B cell (primary cell): ENCODE results near the gene LUC7L. TPM values are rescaled to one million over a fixed set of nuclear protein-coding genes. Genes with fewer than 3 reads are reported as not detected.

Experiments used
- ATAC-seq: fragments of 200-7000 bp; cut with Tn5 transposase; one replicate; pipeline ENCODE4 v1.10.0; 2021; ENCODE audit warnings: low read depth, mild to moderate bottlenecking, moderate number of reproducible peaks, moderate library complexity
- CTCF ChIA-PET: fragments of 350-600 bp; sonication (Branson Sonifier 250); formaldehyde crosslinking; loops from one replicate; lab custom pipeline; 2021; ENCODE audit warnings: antibody characterized with exemption, inconsistent platforms; lab: Charles Lee
- POLR2A ChIA-PET: fragments of 350-600 bp; sonication (Branson Sonifier 250); formaldehyde crosslinking; loops from one replicate; lab custom pipeline; 2021; ENCODE audit warnings: antibody characterized with exemption; lab: Charles Lee
- DNase-seq: peaks from one replicate; pipeline ENCODE4 v3.0.0; 2013
- H2AFZ ChIP-seq: 2 replicates; pipeline ENCODE4 v1.6.1; 2012; ENCODE audit warnings: mild to moderate bottlenecking, low read depth, low read length; ENCODE audit not compliant: insufficient read depth, poor library complexity, severe bottlenecking
- H3K27ac ChIP-seq, 2 donors: 1 replicate in 1 of 2; 2 replicates in 1 of 2; pipeline ENCODE4 v1.5.1; 2012 to 2013; ENCODE audit warnings: low read length in 2 of 2, mild to moderate bottlenecking in 2 of 2, moderate library complexity in 1 of 2
- H3K27me3 ChIP-seq, 4 experiments: fragments of 200-600 bp in 1 of 4; sonication (generic) in 1 of 4; replicated peaks in 1 of 4; 1 replicate in 2 of 4; 2 replicates in 2 of 4; pipeline versions ENCODE4 v1.6.1 to v1.7.0; 2013 to 2016; ENCODE audit warnings: low read length in 3 of 4, mild to moderate bottlenecking in 2 of 4, mixed read lengths in 1 of 4, moderate library complexity in 1 of 4; ENCODE audit not compliant: insufficient read depth in 4 of 4, control insufficient read depth in 3 of 4; ENCODE audit errors: control extremely low read depth in 1 of 4
- H3K36me3 ChIP-seq, 2 experiments: replicated peaks in 1 of 2; 1 replicate in 1 of 2; 2 replicates in 1 of 2; pipeline versions ENCODE4 v1.6.1 to v1.7.1; 2013; ENCODE audit warnings: low read length in 1 of 2; ENCODE audit not compliant: insufficient read depth in 2 of 2, control insufficient read depth in 1 of 2; ENCODE audit errors: control extremely low read depth in 1 of 2, extremely low read depth in 1 of 2
- H3K4me1 ChIP-seq, 2 donors: fragments of 200-600 bp in 1 of 2; sonication (generic) in 1 of 2; 1 replicate in 1 of 2; 2 replicates in 1 of 2; pipeline versions ENCODE4 v1.5.1 to v1.6.1; 2013 to 2017; ENCODE audit warnings: low read length in 2 of 2; ENCODE audit not compliant: control insufficient read depth in 2 of 2, insufficient read depth in 2 of 2
- H3K4me2 ChIP-seq: replicated peaks from 2 replicates; pipeline ENCODE3; 2012; ENCODE audit warnings: mild to moderate bottlenecking, low read depth, low read length; ENCODE audit not compliant: poor library complexity, severe bottlenecking
- H3K4me3 ChIP-seq, 5 experiments: fragments of 200-600 bp in 1 of 5; sonication (generic) in 1 of 5; 1 replicate in 3 of 5; 2 replicates in 2 of 5; pipeline versions ENCODE4 v1.5.1 to v1.7.0; 2011 to 2016; ENCODE audit warnings: low read length in 4 of 5, mild to moderate bottlenecking in 4 of 5, low read depth in 2 of 5, control low read depth in 1 of 5, moderate library complexity in 1 of 5; ENCODE audit not compliant: insufficient read depth in 1 of 5; ENCODE audit errors: control extremely low read depth in 1 of 5, extremely low read depth in 1 of 5
- H3K79me2 ChIP-seq: fragments of 200-600 bp; sonication (generic); one replicate; pipeline ENCODE4 v1.6.0; 2016; ENCODE audit warnings: low read length; ENCODE audit not compliant: control insufficient read depth, insufficient read depth
- H3K9ac ChIP-seq: fragments of 200-600 bp; sonication (generic); 2 replicates; pipeline ENCODE4 v1.6.1; 2017; ENCODE audit warnings: mild to moderate bottlenecking, low read length, moderate library complexity
- H3K9me3 ChIP-seq, 3 donors: one replicate each; pipeline versions ENCODE4 v1.6.1 to v1.7.1; 2013; ENCODE audit warnings: low read length in 2 of 3; ENCODE audit not compliant: control insufficient read depth in 2 of 3, insufficient read depth in 1 of 3; ENCODE audit errors: control extremely low read depth in 1 of 3
- H4K20me1 ChIP-seq: 2 replicates; pipeline ENCODE4 v1.6.0; 2012; ENCODE audit warnings: mild to moderate bottlenecking, low read length; ENCODE audit not compliant: insufficient read depth, control insufficient read depth, poor library complexity, severe bottlenecking
- H3K27ac Mint-ChIP-seq: one replicate; pipeline ENCODE4 v1.8.0; 2021; ENCODE audit warnings: mixed read lengths
- H3K27me3 Mint-ChIP-seq: one replicate; pipeline ENCODE4 v1.8.0; 2021; ENCODE audit warnings: mixed read lengths
- H3K4me1 Mint-ChIP-seq: one replicate; pipeline ENCODE4 v1.8.0; 2021; ENCODE audit warnings: mixed read lengths
- H3K4me3 Mint-ChIP-seq: one replicate; pipeline ENCODE4 v1.8.0; 2021; ENCODE audit warnings: mixed read lengths
- H3K9me3 Mint-ChIP-seq: one replicate; pipeline ENCODE4 v1.8.0; 2022; ENCODE audit warnings: mixed read lengths; ENCODE audit not compliant: insufficient read depth
- CTCF ChIP-seq: fragments of 200-600 bp; IDR thresholded peaks from one replicate; pipeline ENCODE4 v1.8.0; 2022; ENCODE audit warnings: antibody characterized with exemption, mild to moderate bottlenecking
- EZH2 ChIP-seq: IDR thresholded peaks from 2 replicates; pipeline ENCODE4 v1.6.1; 2012; ENCODE audit warnings: borderline replicate concordance, low read depth, mild to moderate bottlenecking, moderate library complexity, low read length; ENCODE audit not compliant: insufficient read depth, poor library complexity, severe bottlenecking
- WGBS: methylation state at CpG from one replicate; pipeline ENCODE4 v1.1.5; 2013; ENCODE audit warnings: missing lambda C conversion rate; ENCODE audit not compliant: insufficient coverage; 5-methylcytosine and 5-hydroxymethylcytosine counted together
- intact Hi-C: fragments of 100-400 bp; cut with micrococcal nuclease; formaldehyde crosslinking; loops from one replicate; pipeline ENCODE4 v1.10.0; 2022
- polyA plus RNA-seq: library from polyadenylated mRNA; depleted of rRNA; stranded (reverse); fragments of >200 nt; gene quantifications from 2 replicates; pipeline ENCODE4 v1.2.3, GENCODE V29; 2012
- total RNA-seq, 2 donors: library from RNA; stranded (reverse); fragments of 120-200 nt in 1 of 2; gene quantifications; 1 replicate in 1 of 2; 2 replicates in 1 of 2; pipeline versions ENCODE4 v1.2.3 to v1.2.4, GENCODE V29; 2013 to 2022

The LUC7L gene
- total and polyA plus RNA-seq, 2 donors (not counting 1 experiment from before 2014, with no cell fraction given), result 148 to 181 TPM

DNA sequence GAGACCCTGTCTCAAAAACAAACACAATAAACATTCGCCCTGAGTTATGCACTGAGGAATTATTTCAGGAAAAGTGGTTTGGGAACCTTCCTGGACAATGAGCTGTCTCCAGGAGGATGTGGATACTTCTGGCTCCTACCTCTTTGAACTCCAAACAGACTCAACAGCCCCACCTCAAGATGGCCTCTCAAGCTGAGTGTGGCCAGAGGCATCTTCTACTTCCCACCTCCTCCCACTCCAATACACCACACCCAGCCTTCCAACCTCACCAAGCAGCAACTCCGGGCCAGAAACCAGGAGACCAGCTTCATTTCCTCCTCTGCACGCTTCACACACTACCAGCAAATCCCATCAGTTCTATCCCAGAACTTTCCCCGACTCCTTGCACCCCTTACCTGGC lies 37.4 kb downstream of the LUC7L start:
- 93% methylated on average over 3 of the region's 4 CpGs for WGBS
- CTCF ChIA-PET, result interaction anchor here (1.4 kb wide), 1 partner anchor 85 kb away, joined by 5 read pairs; no protein-coding TSS in a partner anchor
- no peak overlapping the region for H3K27ac Mint-ChIP-seq

More for the DNA sequence above, 37.4 kb downstream of the LUC7L start:
- H3K27ac ChIP-seq, result no peak overlapping the region
- POLR2A ChIA-PET, result no interaction called here
- H3K4me3 ChIP-seq, result no peak overlapping the region
- no peak overlapping the region for H2AFZ ChIP-seq
- DNase-seq (no peak), ATAC-seq (no peak)
- H3K4me2 ChIP-seq, result no peak overlapping the region
- no peak overlapping the region for H3K9ac ChIP-seq
- Mint-ChIP-seq H3K9me3 (no peaks in the 10 kb centered on the region), H3K4me3 (no peak overlapping the region), H3K27me3 (no peaks in the 10 kb centered on the region), H3K4me1 (no peaks in the 10 kb centered on the region)
- no peaks in the 10 kb centered on the region for H3K27me3 ChIP-seq
- H3K9me3 ChIP-seq, result no peaks in the 10 kb centered on the region
- TF ChIP-seq EZH2 (no peak), CTCF (no peak)
- peaks cover 15 to 84% of the 10 kb centered on the region in 2 experiments for H3K36me3 ChIP-seq
- H3K79me2 ChIP-seq, result peaks cover 16% of the 10 kb centered on the region
- intact Hi-C loops, result no loop called here
- no peaks in the 10 kb centered on the region for H3K4me1 ChIP-seq
- H4K20me1 ChIP-seq, result peaks cover 33% of the 10 kb centered on the region
